ENCODE results near the gene SMARCA4. TPM values are rescaled to one million over a fixed set of nuclear protein-coding genes. Genes with fewer than 3 reads are reported as not detected.

The SMARCA4 gene
- total RNA-seq, 4 donors from 2014 or later = 81.9 to 460 (median 118) TPM

GRCh38 chr19:11041194-11041593 lies 80.4 kb downstream of the SMARCA4 start:
- H3K9me3 ChIP-seq = no peaks in the 10 kb centered on the region
- H3K27me3 ChIP-seq = no peaks in the 10 kb centered on the region
- no peak for TF ChIP-seq CTCF (IDR thresholded peaks at IDR 0.05)
- TF ChIP-seq POLR2AphosphoS5 (IDR thresholded peaks at IDR 0.05) = no peak
- TF ChIP-seq POLR2A (IDR thresholded peaks at IDR 0.05) = no peak
- peaks cover 0 to 1% (median 0%) of the 10 kb centered on the region in 4 donors for H3K4me1 ChIP-seq
- H3K4me3 ChIP-seq = no peak overlapping the region
- DNase-seq = no peak
- intact Hi-C loops (cut with DNase I; ENCODE audit: low total_unique reads) (loop anchor here (10.0 kb wide), 1 partner anchor 354 kb away; no protein-coding TSS in a partner anchor), in situ Hi-C loops (cut with MboI; ENCODE audit: low pct_ligation_motif_present in 1 of 4, low pct_unique_long_range_greater_than_20kb in 1 of 4, low sequenced_read_pairs in 3 of 4) (loop anchor here in 3 of 4 donors (10.0 to 25.0 kb wide), 2 partner anchors 164 to 171 kb away; no protein-coding TSS in a partner anchor)
- 96 to 100% methylated on average over 6 to 33 of the region's 33 CpGs for WGBS, 2 donors (ENCODE audit: low coverage in 1 of 2)
- H3K27ac ChIP-seq = no peak overlapping the region
- H3K36me3 ChIP-seq = peaks cover 0 to 27% (median 9%) of the 10 kb centered on the region in 4 donors

GRCh38 chr19:11041966-11042627 lies 81.3 kb downstream of the SMARCA4 start:
- Histone ChIP-seq H3K27me3 (no peaks in the 10 kb centered on the region), H3K9me3 (no peaks in the 10 kb centered on the region), H3K27ac (no peak overlapping the region), H3K4me1 (no peaks in the 10 kb centered on the region), H3K4me3 (no peak overlapping the region), H3K36me3 (peaks cover 0 to 18% (median 7%) of the 10 kb centered on the region in 4 donors)
- intact Hi-C loops (cut with DNase I; ENCODE audit: low total_unique reads) = loop anchor here (10.0 kb wide), 1 partner anchor 353 kb away; no protein-coding TSS in a partner anchor
- TF ChIP-seq EP300 (IDR thresholded peaks at IDR 0.05; ENCODE audit: low read depth) = no peak
- in situ Hi-C loops (cut with MboI; ENCODE audit: low pct_ligation_motif_present in 1 of 4, low pct_unique_long_range_greater_than_20kb in 1 of 4, low sequenced_read_pairs in 3 of 4) = loop anchor here in 3 of 4 donors (10.0 to 25.0 kb wide), 2 partner anchors 163 to 170 kb away; no protein-coding TSS in a partner anchor
- 93 to 96% methylated on average over 5 to 13 of the region's 13 CpGs for WGBS, 2 donors (ENCODE audit: low coverage in 1 of 2)
- no peak for DNase-seq

- intact Hi-C loops (cut with DNase I; ENCODE audit: low total_unique reads) = loop anchor here (10.0 kb wide), 1 partner anchor 350 kb away; no protein-coding TSS in a partner anchor
- peaks cover 0 to 10% (median 5%) of the 10 kb centered on the region in 4 donors for H3K36me3 ChIP-seq
- TF ChIP-seq POLR2AphosphoS5 (IDR thresholded peaks at IDR 0.05) (no peak), CTCF (IDR thresholded peaks at IDR 0.05) (no peak), EP300 (IDR thresholded peaks at IDR 0.05; ENCODE audit: low read depth) (no peak), POLR2A (IDR thresholded peaks at IDR 0.05) (no peak)
- 93% methylated on average over 8 to 10 of the region's 10 CpGs for WGBS, 2 donors (ENCODE audit: low coverage in 1 of 2)
- no peak overlapping the region for H3K4me3 ChIP-seq
- no peaks in the 10 kb centered on the region for H3K27me3 ChIP-seq
- H3K27ac ChIP-seq = no peak overlapping the region
- DNase-seq = no peak
- H3K4me1 ChIP-seq = no peaks in the 10 kb centered on the region
- no peaks in the 10 kb centered on the region for H3K9me3 ChIP-seq
- in situ Hi-C loops (cut with MboI; ENCODE audit: low pct_ligation_motif_present in 1 of 4, low pct_unique_long_range_greater_than_20kb in 1 of 4, low sequenced_read_pairs in 3 of 4) = loop anchor here in 3 of 4 donors (10.0 to 25.0 kb wide), 2 partner anchors 160 to 168 kb away; no protein-coding TSS in a partner anchor
These were observed 83.6 kb downstream of the SMARCA4 start for GRCh38 chr19:11044431-11044830.

- 96 to 100% methylated on average over 3 to 4 of the region's 4 CpGs for WGBS, 2 donors (ENCODE audit: low coverage in 1 of 2)
- Histone ChIP-seq H3K4me3 (no peak overlapping the region), H3K4me1 (peaks cover 0 to 3% (median 0%) of the 10 kb centered on the region in 4 donors), H3K9me3 (no peaks in the 10 kb centered on the region), H3K27ac (no peak overlapping the region), H3K36me3 (peaks cover 0 to 10% (median 3%) of the 10 kb centered on the region in 4 donors), H3K27me3 (no peaks in the 10 kb centered on the region)
- DNase-seq = no peak
- TF ChIP-seq EP300 (IDR thresholded peaks at IDR 0.05; ENCODE audit: low read depth) (no peak), POLR2AphosphoS5 (IDR thresholded peaks at IDR 0.05) (no peak), POLR2A (IDR thresholded peaks at IDR 0.05) (no peak)
- intact Hi-C loops (cut with DNase I; ENCODE audit: low total_unique reads) = loop anchor here (10.0 kb wide), 1 partner anchor 349 kb away; no protein-coding TSS in a partner anchor
- in situ Hi-C loops (cut with MboI; ENCODE audit: low pct_ligation_motif_present in 1 of 4, low pct_unique_long_range_greater_than_20kb in 1 of 4, low sequenced_read_pairs in 3 of 4) = loop anchor here in 3 of 4 donors (10.0 to 25.0 kb wide), 2 partner anchors 159 to 167 kb away; no protein-coding TSS in a partner anchor
These were observed 84.7 kb downstream of the SMARCA4 start for GRCh38 chr19:11045536-11045935.
